DMS79 treated with DMSO at 0.1 percent for 48 hours (cell line): Measurements from ENCODE around the gene POLG2.

Source experiments
- DNase-seq: peaks from one replicate; lab custom pipeline; 2025; lab: John Stamatoyannopoulos, UW

The POLG2 gene

GRCh38 chr17:64496786-64497564 lies at the start of gene POLG2:
Gene POLG2, minus strand, starts transcription at chr17:64497054. Its CDS starts 86 bp downstream, at chr17:64496968.
- peak; percentile 67 for DNase-seq

- no peak for DNase-seq
Measured at GRCh38 chr17:64544742-64545141, 47.9 kb upstream of the POLG2 start.

GRCh38 chr17:64540118-64540776 lies 43.4 kb upstream of the POLG2 start:
- no peak for DNase-seq

- no peak for DNase-seq
Measured at GRCh38 chr17:64538508-64539130, 41.8 kb upstream of the POLG2 start.

- no peak for DNase-seq
Measured at GRCh38 chr17:64537488-64537887, 40.6 kb upstream of the POLG2 start.

GRCh38 chr17:64536913-64537312 lies 40.1 kb upstream of the POLG2 start:
- DNase-seq = no peak

GRCh38 chr17:64535357-64535756 lies 38.5 kb upstream of the POLG2 start:
- no peak for DNase-seq

- no peak for DNase-seq
Measured at GRCh38 chr17:64534187-64534586, 37.3 kb upstream of the POLG2 start.

- no peak for DNase-seq
Measured at GRCh38 chr17:64533784-64534183, 36.9 kb upstream of the POLG2 start.

- no peak for DNase-seq
Measured at GRCh38 chr17:64532409-64532808, 35.6 kb upstream of the POLG2 start.

- no peak for DNase-seq
Measured at GRCh38 chr17:64531955-64532371, 35.1 kb upstream of the POLG2 start.

GRCh38 chr17:64529221-64529620 lies 32.4 kb upstream of the POLG2 start:
- no peak for DNase-seq

- no peak for DNase-seq
Measured at GRCh38 chr17:64527914-64528313, 31.1 kb upstream of the POLG2 start.

- DNase-seq = no peak
Measured at GRCh38 chr17:64520359-64520758, 23.5 kb upstream of the POLG2 start.

- no peak for DNase-seq
Measured at GRCh38 chr17:64519601-64520000, 22.7 kb upstream of the POLG2 start.

- DNase-seq = no peak
Measured at GRCh38 chr17:64515829-64516228, 19.0 kb upstream of the POLG2 start.

GRCh38 chr17:64515419-64515818 lies 18.6 kb upstream of the POLG2 start:
- no peak for DNase-seq

- no peak for DNase-seq
Measured at GRCh38 chr17:64509179-64509578, 12.3 kb upstream of the POLG2 start.

- DNase-seq = no peak
Measured at GRCh38 chr17:64508683-64509082, 11.8 kb upstream of the POLG2 start.

GRCh38 chr17:64507413-64507782 lies 10.5 kb upstream of the POLG2 start:
- DNase-seq = peak; percentile 32

- DNase-seq = peak; percentile 88
Measured at GRCh38 chr17:64506576-64507412, 9.9 kb upstream of the POLG2 start, which contains the start of gene CEP95. Gene CEP95, plus strand, starts transcription at chr17:64506977. Its CDS starts 121 bp downstream, at chr17:64507098.

- DNase-seq = peak; percentile 88
Measured at GRCh38 chr17:64506201-64506575, 9.3 kb upstream of the POLG2 start, which contains the start of gene DDX5. Gene DDX5, minus strand, starts transcription at chr17:64506289. Its CDS starts 170 bp downstream, at chr17:64506119.
